ENCODE data around the gene ATP6V1C2.
"Not testable (repeated sequence)": the region's sequence is repeated elsewhere in the genome, so short reads cannot be mapped to it uniquely, and the experiment has no call there.

Gene ATP6V1C2

DNA sequence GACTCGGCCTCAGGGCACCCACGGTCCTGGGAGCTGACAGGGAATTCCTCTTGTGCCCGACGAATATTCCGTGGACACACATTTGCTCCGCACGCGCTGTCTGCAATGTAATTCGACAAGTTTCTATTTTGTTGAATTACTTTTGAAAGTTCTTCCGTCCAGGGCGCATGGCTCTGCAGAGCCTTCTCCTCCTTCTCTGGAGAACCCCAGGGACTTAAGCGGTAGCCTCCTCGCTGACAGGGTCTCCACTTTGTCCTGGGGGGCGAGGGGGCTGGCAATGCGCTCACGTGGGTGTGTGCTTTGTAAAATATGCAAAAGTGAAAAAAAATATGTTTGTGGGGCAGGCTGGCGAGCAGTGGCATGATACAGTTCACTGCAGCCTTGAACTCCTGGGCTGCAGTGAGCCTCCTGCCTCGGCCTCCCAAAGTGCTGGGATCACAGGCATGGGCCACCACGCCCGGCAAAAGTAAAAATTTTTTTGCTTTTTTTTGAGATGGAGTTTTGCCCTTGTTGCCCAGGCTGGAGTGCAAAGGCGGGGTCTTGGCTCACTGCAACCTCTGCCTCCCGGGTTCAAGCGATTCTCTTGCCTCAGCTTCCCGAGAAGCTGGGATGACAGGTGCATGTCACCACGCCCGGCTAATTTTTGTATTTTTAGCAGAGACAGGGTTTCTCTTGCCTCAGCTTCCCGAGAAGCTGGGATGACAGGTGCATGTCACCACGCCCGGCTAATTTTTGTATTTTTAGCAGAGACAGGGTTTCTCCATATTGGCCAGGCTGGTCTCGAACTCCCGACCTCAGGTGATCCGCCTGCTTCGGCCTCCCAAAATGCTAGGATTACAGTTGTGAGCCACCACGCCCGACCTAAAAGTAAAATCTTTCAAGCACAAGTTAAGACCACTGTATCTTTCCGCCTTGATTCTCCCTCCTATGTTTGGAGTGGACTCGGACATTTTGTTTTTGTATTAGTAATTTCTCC is 92.0 kb downstream of the ATP6V1C2 start:
- DNase-seq (ENCODE audit: low read depth): not testable (repeated sequence)

DNA sequence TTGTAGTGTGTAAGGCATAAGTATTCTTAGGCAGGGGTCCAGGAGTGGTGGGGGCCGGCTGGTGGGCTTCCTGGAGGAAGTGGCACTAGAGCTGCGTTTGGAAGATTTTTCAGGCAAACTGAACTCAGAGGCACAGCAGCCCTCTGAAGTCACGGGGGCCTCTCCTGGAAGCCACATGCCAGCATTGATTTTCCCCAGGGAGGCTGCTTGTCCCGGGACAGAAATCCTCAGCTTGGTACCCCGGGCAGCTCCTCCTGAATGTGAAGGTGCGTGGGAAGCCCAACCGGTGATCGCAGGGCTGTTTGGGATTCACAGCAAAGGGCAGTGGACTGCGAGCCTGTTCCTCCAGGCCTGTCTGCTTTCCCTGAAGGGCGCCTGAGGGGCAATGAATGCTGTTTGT is 92.7 kb downstream of the ATP6V1C2 start:
- DNase-seq (ENCODE audit: low read depth): no peak

DNA sequence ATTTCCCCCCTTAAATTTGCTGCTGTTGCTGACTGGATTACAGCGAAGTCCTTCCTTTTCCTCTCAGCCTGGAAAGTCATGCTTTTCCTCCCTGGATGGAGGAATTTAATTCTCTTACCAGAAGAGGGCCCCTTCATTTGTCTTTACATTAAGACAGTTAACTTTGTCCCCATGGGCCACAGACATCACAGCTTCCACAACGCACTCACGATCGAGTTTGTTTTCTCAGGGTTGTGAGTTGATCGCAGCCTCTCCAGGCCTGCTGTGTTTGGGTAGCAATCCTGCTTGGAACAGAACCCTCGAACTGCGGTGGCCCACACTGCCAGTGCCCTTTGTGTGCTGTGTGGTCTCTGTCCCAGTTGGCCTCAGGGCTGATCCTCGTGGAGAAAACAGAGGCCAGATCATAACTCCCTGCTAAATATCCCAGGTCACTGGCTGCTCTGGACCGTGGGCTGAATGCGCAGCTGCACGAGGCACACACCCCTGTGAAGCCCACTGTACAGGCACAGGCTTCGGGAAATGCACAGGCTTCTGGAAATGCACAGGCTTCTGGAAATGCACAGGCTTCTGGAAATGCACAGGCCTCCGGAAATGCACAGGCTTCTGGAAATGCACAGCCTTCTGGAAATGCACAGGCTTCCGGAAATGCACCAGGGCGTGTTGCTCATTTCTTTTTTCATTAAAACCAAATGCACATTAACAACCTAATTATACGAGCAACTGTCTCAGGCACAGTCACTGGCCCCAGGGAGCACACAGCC is 93.3 kb downstream of the ATP6V1C2 start:
- no peak for DNase-seq (ENCODE audit: low read depth)

DNA sequence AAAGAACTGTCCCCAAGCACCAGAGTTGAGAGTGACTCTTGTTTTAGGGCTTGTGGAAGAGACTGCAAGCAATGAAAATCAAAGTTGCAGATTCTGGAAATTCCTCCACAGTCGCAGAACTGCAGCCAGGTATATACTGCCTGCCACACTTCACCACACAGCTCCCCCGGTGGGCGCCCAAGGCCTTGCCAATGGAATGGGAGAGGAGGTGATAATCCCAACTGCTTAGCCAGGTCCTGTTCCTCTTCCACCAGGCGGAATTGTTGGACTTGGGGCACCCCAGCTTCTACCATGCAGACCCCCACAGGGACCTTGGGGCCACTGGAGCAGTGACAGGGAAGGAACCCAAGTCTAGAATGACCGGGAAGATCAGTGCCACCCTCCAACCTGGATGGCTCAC is 96.0 kb downstream of the ATP6V1C2 start:
- DNase-seq (ENCODE audit: low read depth): no peak

DNA sequence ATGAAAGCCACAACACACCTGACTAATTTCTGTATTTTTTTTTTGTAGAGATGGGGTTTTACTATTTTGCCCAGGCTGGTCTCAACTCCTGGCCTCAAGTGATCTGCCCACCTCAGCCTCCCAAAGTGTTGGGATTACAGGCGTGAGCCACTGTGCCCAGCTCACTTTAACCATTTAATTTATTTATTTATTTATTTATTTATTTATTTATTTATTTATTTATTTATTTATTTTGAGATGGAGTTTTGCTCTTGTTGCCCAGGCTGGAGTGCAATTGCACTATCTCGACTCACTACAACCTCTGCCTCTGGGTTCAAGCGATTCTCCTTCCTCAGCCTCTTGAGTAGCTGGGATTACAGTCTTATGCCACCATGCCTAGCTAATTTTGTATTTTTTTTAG is 96.9 kb downstream of the ATP6V1C2 start:
- not testable (repeated sequence) for DNase-seq (ENCODE audit: low read depth)

DNA sequence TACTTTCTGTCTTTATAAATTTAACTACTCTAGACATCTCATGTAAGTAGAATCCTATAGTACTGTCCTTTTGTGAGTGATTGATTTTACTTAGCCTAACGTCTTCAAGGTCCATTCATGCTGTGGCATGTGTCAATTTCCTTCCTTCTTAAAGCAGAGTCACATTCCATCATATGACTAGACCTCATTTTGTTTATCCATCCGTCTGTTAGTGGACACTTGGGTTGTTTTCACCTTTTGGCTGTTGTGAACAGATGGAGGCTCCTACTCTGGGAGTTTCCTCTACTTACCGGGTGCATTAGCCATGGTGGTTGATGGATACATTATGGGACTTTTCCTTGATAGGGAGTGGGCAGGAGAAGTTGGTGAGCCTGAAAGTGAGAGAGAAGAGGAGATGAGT is 97.6 kb downstream of the ATP6V1C2 start:
- no peak for DNase-seq (ENCODE audit: low read depth)

DNA sequence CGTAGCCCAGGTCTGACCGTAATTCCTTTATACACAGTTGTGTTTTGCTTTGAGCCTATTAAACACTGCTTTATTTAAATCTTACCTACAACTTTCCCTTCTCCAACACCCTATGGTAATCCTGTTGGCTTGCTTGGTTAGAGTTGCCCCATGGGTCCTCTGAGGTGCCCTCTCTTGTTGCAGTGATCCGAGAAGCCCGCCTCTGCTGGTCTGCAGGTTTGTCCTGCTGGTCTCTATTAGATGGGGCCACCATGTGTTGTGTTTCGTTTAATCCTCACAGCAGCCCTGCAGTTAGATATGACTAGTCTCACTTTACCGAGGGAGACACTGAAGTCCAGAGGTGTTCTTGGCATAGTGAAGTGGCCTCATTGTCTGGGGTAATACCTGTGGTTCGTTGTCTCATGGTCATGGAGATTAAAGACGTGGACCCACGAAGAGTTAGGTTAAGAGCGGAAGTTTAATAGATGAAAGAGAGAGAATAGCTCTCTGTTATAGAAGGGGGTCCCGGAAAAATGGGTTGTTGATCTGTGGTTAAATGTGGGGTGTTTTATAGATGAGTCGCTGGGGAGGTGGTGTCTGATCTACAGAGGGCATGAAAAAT is 98.4 kb downstream of the ATP6V1C2 start:
- DNase-seq (ENCODE audit: low read depth): no peak

DNA sequence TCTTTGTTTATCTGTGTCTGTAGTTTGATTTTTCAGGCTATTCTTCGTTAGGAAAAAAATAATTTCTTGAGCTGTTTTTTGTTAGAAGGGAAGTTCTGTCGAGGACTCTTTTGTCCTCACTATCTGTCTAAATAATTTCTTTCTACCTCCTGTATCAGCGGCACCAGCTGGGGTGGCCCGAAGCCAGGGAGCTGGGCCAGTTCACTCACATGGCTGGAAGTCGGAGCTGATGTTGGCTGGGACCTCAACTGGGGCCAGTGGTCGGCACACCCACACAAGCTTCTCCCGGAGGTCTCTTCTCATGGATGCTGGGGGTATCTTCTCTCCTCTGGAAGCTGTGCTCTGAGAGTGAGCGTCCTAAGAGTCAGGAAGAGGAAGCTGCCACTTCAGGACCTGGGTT is 99.1 kb downstream of the ATP6V1C2 start:
- no peak for DNase-seq (ENCODE audit: low read depth)

DNA sequence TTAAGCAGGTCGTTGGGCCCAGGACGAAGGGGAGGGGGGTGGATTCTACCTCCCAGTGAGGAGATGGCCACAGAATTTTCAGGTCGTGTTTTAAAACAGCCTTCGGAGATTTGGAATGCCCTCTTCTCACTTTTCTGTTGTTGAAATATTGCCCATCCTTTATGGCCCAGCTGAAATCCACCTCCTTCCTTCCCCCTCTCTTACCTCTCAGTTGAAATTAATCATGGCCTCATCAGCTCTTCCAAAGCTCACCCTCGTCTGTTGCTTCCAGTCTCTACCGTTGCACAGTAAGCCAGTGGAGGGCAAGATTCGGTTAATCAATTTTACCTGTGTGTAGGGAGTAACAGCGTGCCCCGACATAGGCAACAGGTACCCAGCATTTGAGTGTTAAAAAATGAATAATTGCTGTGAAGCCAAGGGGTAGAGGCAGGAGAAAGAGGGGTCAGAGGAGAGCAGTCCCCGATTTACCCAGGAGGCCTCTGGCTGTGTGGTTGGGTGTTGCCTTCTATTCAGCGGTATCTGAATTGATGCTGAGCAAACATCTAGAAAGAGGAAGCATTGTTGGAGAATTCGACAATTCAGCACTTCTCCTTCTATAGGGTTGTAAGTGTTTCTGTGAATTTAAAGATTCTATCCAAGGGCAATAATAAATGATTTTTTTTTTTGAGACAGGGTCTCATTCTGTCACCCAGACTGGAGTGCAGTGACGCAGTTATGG is 99.7 kb downstream of the ATP6V1C2 start:
- no peak for DNase-seq (ENCODE audit: low read depth)

DNA sequence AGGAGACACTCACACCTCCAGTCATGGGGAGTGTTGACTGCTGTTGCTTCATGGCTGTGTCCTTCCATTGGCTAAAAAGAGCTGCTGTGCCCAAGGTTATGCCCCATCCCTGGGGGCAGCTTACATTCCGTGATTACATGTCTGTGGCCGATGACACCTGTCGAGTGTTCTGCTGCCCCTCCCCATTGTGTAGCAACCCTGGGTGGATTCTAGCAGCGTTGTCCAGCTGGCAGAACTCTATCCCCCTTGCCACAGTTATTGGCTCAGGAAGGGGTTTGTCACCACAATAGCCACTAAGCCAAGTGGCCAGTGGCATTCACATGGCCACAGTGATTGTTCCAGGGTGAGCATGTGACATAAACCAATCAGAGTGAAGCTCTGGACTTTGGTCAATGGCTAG is 102.8 kb downstream of the ATP6V1C2 start:
- DNase-seq (ENCODE audit: low read depth): no peak

DNA sequence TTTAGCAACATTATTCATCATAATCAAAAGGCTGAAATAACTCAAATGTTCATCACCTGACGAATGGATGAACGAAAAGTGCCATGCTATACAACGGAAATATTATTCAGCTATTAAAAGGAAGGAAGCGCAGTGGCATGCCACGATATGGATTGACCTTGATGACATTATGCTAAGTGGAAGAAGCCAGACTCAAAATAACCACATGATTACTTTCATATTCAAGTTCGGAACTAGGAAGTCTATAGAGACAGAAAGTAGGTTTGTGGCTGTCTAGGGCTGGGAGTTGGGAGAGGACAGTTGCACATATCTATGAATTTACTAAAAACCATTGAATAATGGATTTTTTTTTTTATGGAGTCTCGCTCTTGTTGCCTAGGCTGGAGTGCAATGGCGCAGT is 104.6 kb downstream of the ATP6V1C2 start:
- DNase-seq (ENCODE audit: low read depth): no peak

DNA sequence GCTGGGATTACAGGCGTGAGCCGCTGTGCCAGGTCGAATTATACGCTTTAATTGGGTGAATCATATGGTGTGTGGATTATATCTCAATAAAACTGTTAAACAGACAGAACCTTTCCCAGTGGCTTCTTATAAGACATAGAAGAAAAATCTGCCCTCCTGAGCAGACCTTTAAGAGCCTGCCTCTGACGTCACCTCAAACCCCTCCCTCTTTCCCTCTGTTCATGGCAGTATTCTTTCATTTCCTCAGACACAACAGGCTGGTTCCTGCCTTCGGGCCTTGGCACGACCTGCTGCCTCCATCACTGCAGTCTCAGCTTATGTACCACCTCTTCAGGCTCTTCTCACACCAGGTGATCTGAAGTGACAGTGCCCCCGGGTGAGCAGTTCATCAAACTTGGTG is 105.2 kb downstream of the ATP6V1C2 start:
- no peak for DNase-seq (ENCODE audit: low read depth)

DNA sequence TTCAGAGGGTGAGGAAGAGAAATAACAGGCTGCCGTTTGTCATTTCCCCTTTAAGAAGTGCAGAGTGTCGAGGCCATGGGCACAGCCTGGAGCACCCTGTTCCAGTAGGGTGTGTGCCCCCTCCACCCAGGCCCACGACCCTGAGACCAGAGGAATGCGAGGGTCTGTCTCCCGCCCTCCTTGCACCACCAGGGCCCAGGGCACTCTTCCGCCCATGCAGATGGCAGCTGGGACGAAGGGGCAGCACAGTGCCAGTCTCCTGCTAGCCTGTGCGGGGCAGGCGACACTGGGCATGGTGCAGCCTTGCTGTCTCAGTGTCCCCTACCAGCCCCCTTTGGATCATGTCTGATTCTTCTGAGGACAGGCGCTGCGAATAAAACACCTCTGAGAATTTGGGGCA is 106.9 kb downstream of the ATP6V1C2 start:
- no peak for DNase-seq (ENCODE audit: low read depth)

DNA sequence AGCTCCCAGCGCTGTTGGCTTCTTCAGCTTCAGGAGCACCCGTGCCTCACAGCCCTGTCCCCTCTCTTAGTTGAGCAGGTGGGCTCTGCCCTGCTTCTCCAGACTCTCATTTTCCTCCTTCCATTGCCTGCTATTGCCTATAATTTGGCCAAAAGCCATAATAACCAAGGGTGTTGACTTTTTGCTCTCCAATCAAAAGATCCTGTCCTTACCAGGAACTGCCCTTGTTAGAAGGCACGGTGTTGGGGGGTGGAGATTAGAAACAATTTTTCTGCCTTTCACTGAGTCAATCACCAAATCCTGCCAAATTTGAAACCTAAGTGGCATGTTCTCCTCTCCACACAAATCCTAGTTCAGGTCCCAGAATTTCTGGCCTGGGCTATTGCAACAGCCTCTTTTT is 107.9 kb downstream of the ATP6V1C2 start:
- no peak for DNase-seq (ENCODE audit: low read depth)

DNA sequence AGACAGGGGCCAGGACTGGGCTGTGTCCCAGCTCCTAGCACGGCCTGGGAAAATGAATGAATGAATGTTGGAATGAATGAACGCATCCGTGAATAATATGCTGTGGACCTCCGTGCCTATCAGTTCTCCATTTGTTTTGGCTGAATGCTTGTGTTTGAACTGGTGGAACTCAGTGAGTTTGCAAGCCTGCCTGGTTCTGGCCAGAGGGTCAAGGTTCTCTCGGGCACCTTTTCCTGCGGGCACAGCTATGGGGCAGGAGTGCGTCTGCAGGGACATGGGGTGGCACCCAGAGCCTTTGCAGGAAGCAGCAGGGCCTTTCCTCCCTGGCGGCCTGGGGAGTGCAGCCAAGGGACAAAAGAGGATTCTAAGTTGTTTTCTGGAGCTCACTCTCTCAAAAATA is 108.8 kb downstream of the ATP6V1C2 start:
- DNase-seq (ENCODE audit: low read depth): no peak

DNA sequence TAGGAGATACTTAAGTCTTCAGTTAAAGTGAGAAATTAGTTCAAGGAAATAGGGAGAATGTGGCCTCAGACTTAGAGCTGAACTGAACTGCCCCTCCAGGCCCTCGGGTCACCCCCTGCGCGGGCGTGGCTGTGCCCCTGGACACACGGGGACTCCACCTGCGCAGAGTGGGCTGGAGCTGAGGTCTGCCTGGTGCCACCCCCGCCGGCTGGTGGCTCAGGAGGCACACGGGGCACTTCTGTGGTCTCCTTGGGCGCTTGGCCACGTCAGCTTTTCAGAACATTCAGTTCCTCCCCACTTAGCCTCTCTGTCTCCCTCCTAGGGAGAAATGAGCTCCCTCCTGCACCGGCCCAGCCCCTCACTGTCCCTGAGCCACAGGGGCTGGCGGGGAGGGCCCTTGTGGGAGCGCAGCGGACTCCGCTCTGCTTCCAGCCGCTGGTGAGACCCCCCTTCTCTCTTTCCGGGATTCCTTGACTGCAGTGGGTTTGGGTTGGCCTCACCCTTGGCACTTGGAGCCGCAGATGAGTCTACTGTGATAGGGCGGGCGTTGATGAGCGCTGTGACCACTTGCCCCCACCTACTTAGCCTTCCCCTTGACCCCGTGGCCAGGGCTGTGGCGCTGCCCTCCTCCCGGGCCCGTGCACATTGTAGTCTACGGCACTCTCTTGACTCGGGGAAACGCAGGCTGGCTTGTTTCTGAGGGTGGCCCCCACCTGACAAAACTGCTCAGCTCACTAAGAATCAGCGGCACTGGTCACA is 109.4 kb downstream of the ATP6V1C2 start:
- no peak for DNase-seq (ENCODE audit: low read depth)

DNA sequence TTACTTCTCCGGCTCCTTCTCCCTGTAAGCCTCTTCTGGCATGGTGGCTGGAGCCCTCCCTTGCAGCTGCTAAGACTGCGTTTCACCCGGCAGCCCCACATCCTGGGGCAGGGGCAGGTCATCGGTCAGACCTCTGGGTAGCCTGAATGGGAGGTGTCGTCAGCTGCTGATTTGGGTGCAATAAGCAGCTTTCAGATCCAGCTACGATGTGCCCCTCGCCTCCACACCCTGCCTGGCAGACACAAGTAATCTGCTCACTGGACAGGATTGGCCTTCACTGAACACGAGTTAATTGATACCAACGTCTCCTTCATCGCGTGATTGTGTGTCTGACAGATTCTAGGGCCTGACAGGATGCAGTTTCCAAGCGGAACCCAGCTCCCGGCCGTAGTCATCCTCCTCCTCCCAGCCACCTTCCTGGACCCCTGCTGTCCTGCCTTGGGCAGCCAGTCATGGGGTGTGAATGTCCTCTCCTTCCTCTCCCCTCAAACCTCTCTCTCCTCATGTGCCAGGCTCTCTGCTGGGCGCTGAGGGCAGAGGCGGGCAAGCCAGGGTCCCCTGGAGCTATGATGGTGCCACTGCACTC is 110.1 kb downstream of the ATP6V1C2 start:
- no peak for DNase-seq (ENCODE audit: low read depth)

DNA sequence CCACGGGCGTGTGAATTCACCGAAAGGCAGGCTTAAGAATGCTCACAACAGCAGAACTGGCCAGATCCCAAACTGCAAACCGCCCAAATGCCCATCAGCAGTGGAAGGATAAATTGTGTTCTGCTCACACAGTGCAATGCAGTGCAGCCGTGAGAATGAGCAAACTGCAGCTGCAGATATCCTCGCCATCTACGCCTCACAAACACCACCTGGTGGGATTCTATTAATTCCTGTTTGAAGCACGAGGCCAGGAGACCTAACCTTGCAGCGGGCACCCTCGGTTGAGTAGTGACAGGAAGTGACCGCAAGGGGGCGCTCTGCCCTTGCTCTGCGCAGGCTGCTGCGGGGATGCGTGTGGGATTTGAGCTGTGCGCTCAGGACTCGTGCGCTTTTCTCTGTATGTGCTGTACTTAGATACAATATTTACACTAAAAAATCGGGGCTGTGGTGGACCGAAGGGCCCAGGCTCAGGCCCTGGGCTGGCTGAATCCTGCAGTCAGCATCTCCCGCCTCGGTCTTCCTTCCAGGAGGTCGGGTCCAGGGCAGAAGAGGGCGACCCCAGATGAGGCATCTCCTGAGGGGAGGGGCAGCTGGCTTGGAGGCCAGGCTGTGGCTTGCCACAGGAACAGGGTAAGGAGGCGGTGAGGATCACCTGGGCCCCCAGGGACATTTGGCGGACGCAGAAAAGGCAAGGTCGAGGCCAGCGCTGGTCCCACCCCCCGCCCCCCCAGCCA is 110.9 kb downstream of the ATP6V1C2 start:
- no peak for DNase-seq (ENCODE audit: low read depth)

DNA sequence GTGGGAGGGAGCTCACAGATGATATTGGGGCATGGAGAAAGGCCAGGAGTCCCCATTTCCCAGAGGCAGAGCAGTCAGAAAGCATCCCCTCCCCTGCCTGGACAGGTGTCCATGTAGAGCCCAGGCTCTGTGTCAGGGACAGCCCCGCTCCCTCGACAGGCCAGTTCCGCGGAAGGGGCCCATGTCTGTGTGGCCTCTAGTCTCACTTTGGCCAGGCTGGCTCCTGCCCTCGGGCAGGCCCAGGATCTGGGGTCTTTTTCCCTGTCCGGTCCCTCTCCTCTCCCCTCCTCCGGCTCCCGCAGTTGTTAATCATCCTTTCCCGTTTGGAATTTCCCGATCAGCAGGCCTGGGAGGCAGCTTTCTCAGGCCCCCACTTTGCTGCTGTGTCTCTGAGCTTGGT is 111.6 kb downstream of the ATP6V1C2 start:
- no peak for DNase-seq (ENCODE audit: low read depth)

DNA sequence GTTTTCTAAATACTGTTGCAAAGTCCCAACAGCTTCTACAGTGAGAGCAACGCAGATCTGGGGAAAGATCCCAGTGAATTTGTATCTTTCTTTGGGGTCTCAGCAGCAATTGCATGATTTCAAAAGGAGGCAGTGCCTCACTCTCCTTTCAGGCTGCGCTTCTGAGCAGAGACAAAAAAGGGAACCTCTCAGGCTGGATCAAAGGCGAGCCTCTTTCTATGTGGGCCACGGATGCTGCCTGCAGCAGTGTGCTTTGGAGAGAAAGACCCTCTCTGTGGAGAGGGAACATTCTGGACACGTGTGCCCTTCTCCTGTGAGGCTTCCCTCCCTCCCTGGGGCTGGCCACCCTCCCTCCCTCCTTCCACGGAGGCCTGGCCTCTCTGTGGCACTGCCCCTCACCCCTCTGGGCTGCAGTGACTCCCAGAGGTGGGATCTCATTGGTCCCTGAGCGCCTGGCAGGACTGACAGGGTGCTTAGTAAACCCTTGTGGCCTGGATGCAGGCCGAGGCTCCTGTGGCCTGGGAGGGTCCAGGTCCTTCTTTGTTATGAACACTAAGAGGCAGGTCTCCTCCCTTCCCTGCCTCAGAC is 112.7 kb downstream of the ATP6V1C2 start:
- DNase-seq (ENCODE audit: low read depth): no peak
